HepG2 (cell line): Measurements from ENCODE around the gene SLC27A1. TPM values are rescaled to one million over a fixed set of nuclear protein-coding genes. Genes with fewer than 3 reads are reported as not detected.

Experiments
- CREB1 ChIP-seq, 2 experiments: fragments of 450-650 bp in 1 of 2; IDR thresholded peaks; 2 replicates each; pipeline ENCODE4 v1.6.1; 2016 to 2017; ENCODE audit warnings: control low read depth in 1 of 2, mild to moderate bottlenecking in 1 of 2, missing compliant biosample characterization in 1 of 2, missing genetic modification characterization in 1 of 2
- HOXA3 ChIP-seq: sonication (generic); formaldehyde crosslinking; IDR thresholded peaks from 2 replicates; pipeline ENCODE4 v1.5.0; 2020; ENCODE audit warnings: missing genetic modification reagents
- IRX3 ChIP-seq: sonication (generic); formaldehyde crosslinking; IDR thresholded peaks from 2 replicates; pipeline ENCODE4 v1.8.1; 2023; ENCODE audit warnings: mild to moderate bottlenecking, low read depth, missing genetic modification reagents, borderline replicate concordance
- MAZ ChIP-seq, 2 experiments: sonication (generic) in 1 of 2; formaldehyde crosslinking in 1 of 2; IDR thresholded peaks; 2 replicates each; pipeline versions ENCODE4 v1.5.0 to v1.6.1; 2012 to 2020; ENCODE audit warnings: low read depth in 2 of 2, mild to moderate bottlenecking in 2 of 2, borderline replicate concordance in 1 of 2, improper control_type of control experiment in 1 of 2, low read length in 1 of 2, missing genetic modification reagents in 1 of 2, moderate library complexity in 1 of 2
- MBNL3 ChIP-seq: fragments of 250-450 bp; sonication (Bioruptor Pico); conservative IDR thresholded peaks from 2 replicates; pipeline ENCODE4 v1.8.0; 2022; ENCODE audit warnings: mild to moderate bottlenecking, inconsistent platforms
- MIER2 ChIP-seq: IDR thresholded peaks from 2 replicates; pipeline ENCODE4 v1.6.1; 2016; ENCODE audit warnings: missing biosample characterization, missing genetic modification reagents
- NR2F2 ChIP-seq: IDR thresholded peaks from 2 replicates; pipeline ENCODE4 v1.6.1; 2012; ENCODE audit warnings: low read depth, inconsistent platforms, borderline replicate concordance
- RBM22 ChIP-seq: fragments of 200-400 bp; formaldehyde crosslinking; optimal IDR thresholded peaks from 2 replicates; pipeline ENCODE3; 2017; ENCODE audit warnings: mild to moderate bottlenecking, low read length, moderate library complexity
- SIN3B ChIP-seq: fragments of 150-350 bp; IDR thresholded peaks from 2 replicates; pipeline ENCODE4 v1.6.1; 2014; ENCODE audit warnings: low read length
- SMAD9 ChIP-seq: sonication (generic); formaldehyde crosslinking; IDR thresholded peaks from 2 replicates; pipeline ENCODE4 v1.5.1; 2020; ENCODE audit warnings: mild to moderate bottlenecking, missing genetic modification reagents
- SP4 ChIP-seq: sonication (generic); formaldehyde crosslinking; IDR thresholded peaks from 2 replicates; pipeline ENCODE4 v1.8.1; 2023; ENCODE audit warnings: mild to moderate bottlenecking, missing genetic modification reagents
- TERF1 ChIP-seq: sonication (generic); formaldehyde crosslinking; IDR thresholded peaks from 2 replicates; pipeline ENCODE4 v1.8.0; 2022; ENCODE audit warnings: mild to moderate bottlenecking, missing genetic modification reagents, moderate library complexity
- ZBTB1 ChIP-seq: sonication (generic); formaldehyde crosslinking; IDR thresholded peaks from 2 replicates; pipeline ENCODE4 v1.4.0; 2020; ENCODE audit warnings: missing genetic modification reagents, borderline replicate concordance
- ZFP82 ChIP-seq: sonication (generic); formaldehyde crosslinking; IDR thresholded peaks from 2 replicates; pipeline ENCODE4 v1.5.1; 2020; ENCODE audit warnings: mild to moderate bottlenecking, missing genetic modification reagents, borderline replicate concordance
- ZNF407 ChIP-seq: sonication (generic); formaldehyde crosslinking; IDR thresholded peaks from one replicate; pipeline ENCODE4 v1.5.1; 2020; ENCODE audit warnings: mild to moderate bottlenecking, missing genetic modification reagents; ENCODE audit errors: not compliant biosample characterization
- ZNF547 ChIP-seq: sonication (generic); formaldehyde crosslinking; IDR thresholded peaks from 2 replicates; pipeline ENCODE4 v1.5.1; 2020; ENCODE audit warnings: mild to moderate bottlenecking, missing genetic modification reagents
- ZNF569 ChIP-seq: sonication (generic); formaldehyde crosslinking; IDR thresholded peaks from 2 replicates; pipeline ENCODE4 v1.5.0; 2020; ENCODE audit warnings: mild to moderate bottlenecking, missing genetic modification reagents, moderate library complexity, borderline replicate concordance
- ZNF619 ChIP-seq: sonication (generic); formaldehyde crosslinking; IDR thresholded peaks from 2 replicates; pipeline ENCODE4 v1.4.0; 2020; ENCODE audit warnings: mild to moderate bottlenecking, missing genetic modification reagents
- ZNF629 ChIP-seq: sonication (generic); formaldehyde crosslinking; conservative IDR thresholded peaks from 2 replicates; pipeline ENCODE4 v1.5.0; 2020; ENCODE audit warnings: missing genetic modification reagents
- ZNF670 ChIP-seq: sonication (generic); formaldehyde crosslinking; IDR thresholded peaks from 2 replicates; pipeline ENCODE4 v1.8.0; 2022; ENCODE audit warnings: mild to moderate bottlenecking, missing genetic modification reagents, borderline replicate concordance
- ZNF703 ChIP-seq: sonication (generic); formaldehyde crosslinking; IDR thresholded peaks from 2 replicates; pipeline ENCODE4 v1.5.1; 2020; ENCODE audit warnings: missing genetic modification reagents, mild to moderate bottlenecking, moderate library complexity, borderline replicate concordance
- polyA plus RNA-seq, 8 experiments: library from polyadenylated mRNA; depleted of rRNA in 3 of 8; stranded (reverse) in 7 of 8; unstranded in 1 of 8; fragments of >200 nt; fragmentation: Illumina TruSeq in 4 of 8; extraction: Trizol in 4 of 8; gene quantifications; 2 replicates each; pipeline versions ENCODE4 v1.2.1 to v1.2.3, GENCODE V29; 2011 to 2016; ENCODE audit warnings: low read depth in 4 of 8, missing spikeins in 1 of 8, mixed read lengths in 1 of 8; ENCODE audit not compliant: insufficient read depth in 1 of 8
- total RNA-seq, 5 experiments: library from RNA; depleted of rRNA; stranded (reverse); fragments of >200 nt; fragmentation: Illumina TruSeq; extraction: Trizol; gene quantifications; 2 replicates each; pipeline ENCODE4 v1.2.3, GENCODE V29; 2016; ENCODE audit warnings: low read depth in 1 of 5

The SLC27A1 gene
- total and polyA plus RNA-seq, 2 of the 13 experiments (the other 11 are each of a cell fraction or from before 2014, with no cell fraction given): 4.1 to 8.8 TPM

DNA sequence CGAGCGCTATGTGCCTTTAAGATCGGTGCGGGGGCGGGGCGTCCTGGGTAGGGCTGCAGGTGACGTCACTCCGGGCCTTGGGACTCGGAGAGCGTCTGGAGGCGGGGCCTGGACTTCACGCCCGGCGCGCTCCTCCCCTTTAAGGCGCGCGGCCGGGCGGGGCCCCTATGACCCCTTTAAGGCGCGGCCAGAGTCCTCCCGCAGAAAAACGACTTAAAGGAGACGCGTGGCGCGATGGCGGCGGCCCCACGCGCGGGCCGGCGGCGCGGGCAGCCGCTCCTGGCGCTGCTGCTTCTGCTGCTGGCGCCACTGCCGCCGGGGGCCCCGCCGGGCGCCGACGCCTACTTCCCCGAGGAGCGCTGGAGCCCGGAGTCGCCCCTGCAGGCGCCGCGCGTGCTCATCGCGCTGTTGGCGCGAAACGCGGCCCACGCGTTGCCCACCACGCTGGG, 85.2 kb downstream of the SLC27A1 start, which contains the start of gene COLGALT1 (continued):
- TF ChIP-seq CREB1 (IDR thresholded peaks at IDR 0.05): peak; percentile 99
- TF ChIP-seq CREB1 (CRISPR knock-in tag; IDR thresholded peaks at IDR 0.05): peak; percentile 85
- no peak for TF ChIP-seq MBNL3 (CRISPR knock-in tag)
- TF ChIP-seq ZNF547 (CRISPR knock-in tag): 0 out of 2 replicates have a peak, but pooled peaks have one; percentile 5
- TF ChIP-seq SMAD9 (CRISPR knock-in tag): no peak
- TF ChIP-seq SP4 (CRISPR knock-in tag): peak; percentile 95
- no peak for TF ChIP-seq NR2F2
- TF ChIP-seq TERF1 (CRISPR knock-in tag): no peak
- no peak for TF ChIP-seq MAZ (IDR thresholded peaks at IDR 0.05; ENCODE audit: borderline replicate concordance, low read depth, low read length)
- TF ChIP-seq MAZ (CRISPR knock-in tag; IDR thresholded peaks at IDR 0.05; ENCODE audit: low read depth): peak; percentile 9; the same call in 1 of the 2 replicates
- no peak for TF ChIP-seq ZNF703 (CRISPR knock-in tag)
- no peak for TF ChIP-seq SIN3B
- no peak for TF ChIP-seq ZNF670 (CRISPR knock-in tag)
- TF ChIP-seq ZNF569 (CRISPR knock-in tag): no peak
- no peak for TF ChIP-seq ZNF629 (CRISPR knock-in tag)
- no peak for TF ChIP-seq HOXA3 (CRISPR knock-in tag)
- no peak for TF ChIP-seq ZBTB1 (CRISPR knock-in tag)
- TF ChIP-seq MIER2: no peak
- TF ChIP-seq ZNF619 (CRISPR knock-in tag): no peak
- TF ChIP-seq IRX3 (CRISPR knock-in tag): no peak
- TF ChIP-seq ZFP82: no peak
- TF ChIP-seq RBM22: no peak
- TF ChIP-seq ZNF407: no peak
